CD8-positive, alpha-beta memory T cell (primary cell): ENCODE measurements around the gene CHRM3. TPM values are rescaled to one million over a fixed set of nuclear protein-coding genes. Genes with fewer than 3 reads are reported as not detected.
"Not testable (repeated sequence)": the region's sequence is repeated elsewhere in the genome, so short reads cannot be mapped to it uniquely, and the experiment has no call there.

Source experiments
- CTCF ChIA-PET: fragments of 350-600 bp; sonication (Branson Sonifier 250); formaldehyde crosslinking; loops from one replicate; lab custom pipeline; 2021; ENCODE audit warnings: antibody characterized with exemption; lab: Charles Lee
- POLR2A ChIA-PET: fragments of 350-600 bp; sonication (Branson Sonifier 250); formaldehyde crosslinking; loops from one replicate; lab custom pipeline; 2021; ENCODE audit warnings: antibody characterized with exemption; lab: Charles Lee
- DNase-seq, 5 donors: peaks; one replicate each; pipeline versions ENCODE4 v3.0.0 to v3.0.0-alpha.2; 2020 to 2022; ENCODE audit warnings: mixed read lengths in 1 of 5
- H3K27ac ChIP-seq: one replicate; pipeline ENCODE4 v1.7.0; 2013; ENCODE audit warnings: low read depth, mild to moderate bottlenecking, low read length, moderate library complexity
- H3K27me3 ChIP-seq: 2 replicates; pipeline ENCODE4 v1.7.0; 2013; ENCODE audit warnings: low read length, mild to moderate bottlenecking; ENCODE audit not compliant: insufficient read depth, poor library complexity, severe bottlenecking
- H3K36me3 ChIP-seq: 2 replicates; pipeline ENCODE4 v1.7.0; 2013; ENCODE audit warnings: mild to moderate bottlenecking, low read length, moderate library complexity; ENCODE audit not compliant: insufficient read depth
- H3K4me1 ChIP-seq: 2 replicates; pipeline ENCODE4 v1.7.0; 2013; ENCODE audit warnings: mild to moderate bottlenecking, low read length, moderate library complexity; ENCODE audit not compliant: insufficient read depth
- H3K4me3 ChIP-seq: 2 replicates; pipeline ENCODE4 v1.7.0; 2013; ENCODE audit warnings: mild to moderate bottlenecking, low read length
- H3K9me3 ChIP-seq: 2 replicates; pipeline ENCODE4 v1.7.0; 2013; ENCODE audit warnings: mild to moderate bottlenecking, low read length
- H3K27ac Mint-ChIP-seq, 8 donors: one replicate each; pipeline ENCODE4 v1.8.0; 2020 to 2021; ENCODE audit warnings: mixed read lengths in 8 of 8, mild to moderate bottlenecking in 6 of 8, inconsistent platforms in 3 of 8, moderate library complexity in 3 of 8
- H3K27me3 Mint-ChIP-seq, 2 donors: one replicate each; pipeline ENCODE4 v1.8.0; 2020 to 2021; ENCODE audit warnings: mixed read lengths in 2 of 2, mild to moderate bottlenecking in 1 of 2, moderate library complexity in 1 of 2
- H3K36me3 Mint-ChIP-seq, 3 donors: one replicate each; pipeline ENCODE4 v1.8.0; 2020 to 2021; ENCODE audit warnings: mixed read lengths in 3 of 3, inconsistent platforms in 1 of 3, mild to moderate bottlenecking in 1 of 3
- H3K4me1 Mint-ChIP-seq, 3 donors: one replicate each; pipeline ENCODE4 v1.8.0; 2020 to 2021; ENCODE audit warnings: mixed read lengths in 3 of 3, inconsistent platforms in 1 of 3, mild to moderate bottlenecking in 1 of 3
- H3K4me3 Mint-ChIP-seq, 7 donors: one replicate each; pipeline ENCODE4 v1.8.0; 2020 to 2021; ENCODE audit warnings: mixed read lengths in 7 of 7, mild to moderate bottlenecking in 6 of 7, moderate library complexity in 4 of 7, inconsistent platforms in 2 of 7
- H3K9me3 Mint-ChIP-seq, 5 donors: one replicate each; pipeline ENCODE4 v1.8.0; 2020 to 2022; ENCODE audit warnings: mixed read lengths in 5 of 5, mild to moderate bottlenecking in 3 of 5, moderate library complexity in 2 of 5, inconsistent platforms in 1 of 5
- polyA plus RNA-seq: library from polyadenylated mRNA; unstranded; fragments of 300-500 nt; fragmentation: Illumina TruSeq; gene quantifications from one replicate; pipeline ENCODE4 v1.2.3, GENCODE V29; 2021
- total RNA-seq, 2 experiments: library from RNA; stranded (reverse); gene quantifications; one replicate each; pipeline ENCODE4 v1.2.3, GENCODE V29; 2021

CHRM3 gene
- total and polyA plus RNA-seq, 3 experiments from 2014 or later, result 0.11 TPM; not detected in 2

- H3K36me3 Mint-ChIP-seq, result no peaks in the 10 kb centered on the region
- CTCF ChIA-PET, result no interaction called here
- Histone ChIP-seq H3K27me3 (no peaks in the 10 kb centered on the region), H3K9me3 (no peaks in the 10 kb centered on the region), H3K4me3 (no peak overlapping the region), H3K27ac (no peak overlapping the region), H3K36me3 (no peaks in the 10 kb centered on the region), H3K4me1 (no peaks in the 10 kb centered on the region)
- no peak for DNase-seq
- POLR2A ChIA-PET, result no interaction called here
- H3K9me3 Mint-ChIP-seq, result peaks cover 0 to 5% (median 0%) of the 10 kb centered on the region in 5 donors
- no peak overlapping the region for H3K27ac Mint-ChIP-seq
- no peak overlapping the region for H3K4me3 Mint-ChIP-seq
- H3K4me1 Mint-ChIP-seq, result no peaks in the 10 kb centered on the region
- H3K27me3 Mint-ChIP-seq, result peaks cover 0 to 3% of the 10 kb centered on the region in 2 donors
Observed at GRCh38 chr1:239361403-239361802, 25.0 kb upstream of the CHRM3 start.

GRCh38 chr1:239363930-239364329 lies 22.4 kb upstream of the CHRM3 start:
- H3K4me3 ChIP-seq, result no peak overlapping the region
- DNase-seq, result no peak
- POLR2A ChIA-PET, result no interaction called here
- no peak overlapping the region for H3K27ac ChIP-seq
- no peaks in the 10 kb centered on the region for H3K27me3 ChIP-seq
- H3K36me3 ChIP-seq, result no peaks in the 10 kb centered on the region
- Mint-ChIP-seq H3K4me1 (no peaks in the 10 kb centered on the region), H3K9me3 (peaks cover 0 to 3% (median 0%) of the 10 kb centered on the region in 5 donors), H3K27me3 (peaks cover 0 to 5% of the 10 kb centered on the region in 2 donors), H3K36me3 (no peaks in the 10 kb centered on the region), H3K4me3 (no peak overlapping the region), H3K27ac (no peak overlapping the region)
- CTCF ChIA-PET, result no interaction called here
- H3K4me1 ChIP-seq, result no peaks in the 10 kb centered on the region
- H3K9me3 ChIP-seq, result no peaks in the 10 kb centered on the region

GRCh38 chr1:239367196-239367810 lies 19.1 kb upstream of the CHRM3 start:
- H3K9me3 Mint-ChIP-seq, result peaks cover 0 to 5% (median 0%) of the 10 kb centered on the region in 5 donors
- Histone ChIP-seq H3K4me3 (no peak overlapping the region), H3K4me1 (no peaks in the 10 kb centered on the region), H3K9me3 (no peaks in the 10 kb centered on the region), H3K36me3 (no peaks in the 10 kb centered on the region), H3K27ac (no peak overlapping the region), H3K27me3 (no peaks in the 10 kb centered on the region)
- ChIA-PET POLR2A (no interaction called here), CTCF (no interaction called here)
- no peaks in the 10 kb centered on the region for H3K36me3 Mint-ChIP-seq
- H3K27ac Mint-ChIP-seq, result no peak overlapping the region
- no peaks in the 10 kb centered on the region for H3K4me1 Mint-ChIP-seq
- peaks cover 5 to 10% of the 10 kb centered on the region in 2 donors for H3K27me3 Mint-ChIP-seq
- no peak for DNase-seq
- no peak overlapping the region for H3K4me3 Mint-ChIP-seq

- no peak for DNase-seq
- Mint-ChIP-seq H3K27me3 (peaks cover 4 to 13% of the 10 kb centered on the region in 2 donors), H3K4me3 (no peak overlapping the region), H3K9me3 (peaks cover 0 to 12% (median 0%) of the 10 kb centered on the region in 5 donors), H3K27ac (no peak overlapping the region), H3K36me3 (no peaks in the 10 kb centered on the region), H3K4me1 (no peaks in the 10 kb centered on the region)
- H3K4me1 ChIP-seq, result no peaks in the 10 kb centered on the region
- POLR2A ChIA-PET, result no interaction called here
- H3K4me3 ChIP-seq, result no peak overlapping the region
- CTCF ChIA-PET, result no interaction called here
- no peak overlapping the region for H3K27ac ChIP-seq
- no peaks in the 10 kb centered on the region for H3K27me3 ChIP-seq
- H3K36me3 ChIP-seq, result no peaks in the 10 kb centered on the region
- H3K9me3 ChIP-seq, result no peaks in the 10 kb centered on the region
Observed at GRCh38 chr1:239368436-239369109, 17.8 kb upstream of the CHRM3 start.

- DNase-seq, H3K36me3 Mint-ChIP-seq, H3K9me3 Mint-ChIP-seq, H3K27ac ChIP-seq, H3K4me3 ChIP-seq, H3K4me1 ChIP-seq, H3K4me3 Mint-ChIP-seq, H3K9me3 ChIP-seq, POLR2A ChIA-PET, H3K27me3 ChIP-seq, H3K36me3 ChIP-seq, H3K4me1 Mint-ChIP-seq, H3K27ac Mint-ChIP-seq: not testable (repeated sequence)
- CTCF ChIA-PET, result interaction anchor here (0.6 kb wide), 1 partner anchor 423 kb away, joined by 3 read pairs; no protein-coding TSS in a partner anchor
- H3K27me3 Mint-ChIP-seq, result peaks cover 5 to 13% of the 10 kb centered on the region in 2 donors
Observed at GRCh38 chr1:239370869-239371268, 15.5 kb upstream of the CHRM3 start.

- Histone ChIP-seq H3K27me3 (peaks cover 7% of the 10 kb centered on the region), H3K36me3 (no peaks in the 10 kb centered on the region), H3K4me1 (no peaks in the 10 kb centered on the region), H3K9me3 (no peaks in the 10 kb centered on the region), H3K4me3 (no peak overlapping the region), H3K27ac (no peak overlapping the region)
- ChIA-PET POLR2A (no interaction called here), CTCF (no interaction called here)
- Mint-ChIP-seq H3K4me1 (peaks cover 11 to 17% (median 15%) of the 10 kb centered on the region in 3 donors), H3K27me3 (peaks cover 22 to 34% of the 10 kb centered on the region in 2 donors), H3K36me3 (no peaks in the 10 kb centered on the region), H3K9me3 (peaks cover 0 to 2% (median 0%) of the 10 kb centered on the region in 5 donors), H3K4me3 (no peak overlapping the region), H3K27ac (no peak overlapping the region)
- no peak for DNase-seq
Observed at GRCh38 chr1:239382666-239383065, 3.7 kb upstream of the CHRM3 start.

- H3K27me3 Mint-ChIP-seq, result peaks cover 30 to 45% of the 10 kb centered on the region in 2 donors
- Histone ChIP-seq H3K27me3 (peaks cover 12% of the 10 kb centered on the region), H3K4me3 (no peak overlapping the region), H3K9me3 (no peaks in the 10 kb centered on the region), H3K4me1 (no peaks in the 10 kb centered on the region), H3K27ac (no peak overlapping the region), H3K36me3 (no peaks in the 10 kb centered on the region)
- no peaks in the 10 kb centered on the region for H3K36me3 Mint-ChIP-seq
- ChIA-PET CTCF (interaction anchor here (1.3 kb wide), 1 partner anchor 514 kb away, joined by 3 read pairs; no protein-coding TSS in a partner anchor), POLR2A (no interaction called here)
- DNase-seq, result no peak
- H3K27ac Mint-ChIP-seq, result no peak overlapping the region
- H3K4me3 Mint-ChIP-seq, result no peak overlapping the region
- peaks cover 14 to 25% (median 24%) of the 10 kb centered on the region in 3 donors for H3K4me1 Mint-ChIP-seq
- peaks cover 0 to 8% (median 0%) of the 10 kb centered on the region in 5 donors for H3K9me3 Mint-ChIP-seq
Observed at GRCh38 chr1:239383714-239384113, 2.7 kb upstream of the CHRM3 start.
